WTC11 (cell line): ENCODE results near the gene RCE1. TPM values are rescaled to one million over a fixed set of nuclear protein-coding genes. Genes with fewer than 3 reads are reported as not detected.
A peak's percentile ranks its signal among the peaks of the same experiment; 100 is the strongest.

Experiments
- ATAC-seq: fragments of 200-7000 bp; cut with Tn5 transposase; 2 replicates; pipeline ENCODE4 v1.10.0; 2021; ENCODE audit warnings: mild to moderate bottlenecking, moderate library complexity
- CTCF ChIA-PET: fragments of 300-600 bp; sonication (Branson Sonifier 250); formaldehyde crosslinking; loops from one replicate; lab custom pipeline; 2021; ENCODE audit warnings: antibody characterized with exemption; lab: Charles Lee
- POLR2A ChIA-PET: fragments of 350-600 bp; sonication (Branson Sonifier 250); formaldehyde crosslinking; loops from one replicate; lab custom pipeline; 2021; ENCODE audit warnings: antibody characterized with exemption; lab: Charles Lee
- DNase-seq: peaks from one replicate; pipeline ENCODE4 v3.0.0; 2021; ENCODE audit warnings: low spot score
- H3K27ac Mint-ChIP-seq: 2 replicates; pipeline ENCODE4 v1.8.0; 2021; ENCODE audit warnings: mixed read lengths
- H3K27me3 Mint-ChIP-seq: 2 replicates; pipeline ENCODE4 v1.8.0; 2021; ENCODE audit warnings: low read depth, mild to moderate bottlenecking, moderate library complexity, mixed read lengths
- H3K36me3 Mint-ChIP-seq: 2 replicates; pipeline ENCODE4 v1.8.0; 2021; ENCODE audit warnings: mixed read lengths
- H3K4me1 Mint-ChIP-seq: 2 replicates; pipeline ENCODE4 v1.8.0; 2022; ENCODE audit warnings: mixed read lengths
- H3K4me3 Mint-ChIP-seq: 2 replicates; pipeline ENCODE4 v1.8.0; 2021; ENCODE audit warnings: mild to moderate bottlenecking, moderate library complexity, mixed read lengths
- H3K9me3 Mint-ChIP-seq: 2 replicates; pipeline ENCODE4 v1.8.0; 2021; ENCODE audit warnings: mixed read lengths
- AR ChIP-seq: fragments of 250-450 bp; sonication (Bioruptor Pico); IDR thresholded peaks from 2 replicates; pipeline ENCODE4 v1.9.0; 2021; ENCODE audit warnings: mild to moderate bottlenecking
- ATF2 ChIP-seq: sonication (generic); formaldehyde crosslinking; IDR thresholded peaks from 2 replicates; pipeline ENCODE4 v1.8.1; 2022; ENCODE audit warnings: low read depth, missing genetic modification reagents, borderline replicate concordance
- E2F5 ChIP-seq: sonication (generic); formaldehyde crosslinking; IDR thresholded peaks from 2 replicates; pipeline ENCODE4 v1.8.1; 2022; ENCODE audit warnings: mild to moderate bottlenecking, moderate library complexity, missing genetic modification reagents
- ESRRA ChIP-seq: sonication (generic); formaldehyde crosslinking; IDR thresholded peaks from 2 replicates; pipeline ENCODE4 v1.8.1; 2022; ENCODE audit warnings: mild to moderate bottlenecking, missing genetic modification reagents, borderline replicate concordance
- MAX ChIP-seq: sonication (generic); formaldehyde crosslinking; IDR thresholded peaks from 2 replicates; pipeline ENCODE4 v1.8.0; 2022; ENCODE audit warnings: mild to moderate bottlenecking, missing genetic modification reagents
- TP53 ChIP-seq: sonication (generic); formaldehyde crosslinking; IDR thresholded peaks from 2 replicates; pipeline ENCODE4 v1.8.1; 2023; ENCODE audit warnings: mild to moderate bottlenecking, missing genetic modification reagents
- USF1 ChIP-seq: sonication (generic); formaldehyde crosslinking; IDR thresholded peaks from 2 replicates; pipeline ENCODE4 v1.8.0; 2022; ENCODE audit warnings: mild to moderate bottlenecking, missing genetic modification reagents
- USF2 ChIP-seq: sonication (generic); formaldehyde crosslinking; IDR thresholded peaks from 2 replicates; pipeline ENCODE4 v1.8.1; 2023; ENCODE audit warnings: mild to moderate bottlenecking, missing genetic modification reagents, moderate library complexity
- ZNF232 ChIP-seq: sonication (generic); formaldehyde crosslinking; IDR thresholded peaks from 2 replicates; pipeline ENCODE4 v1.8.0; 2022; ENCODE audit warnings: mild to moderate bottlenecking, missing genetic modification reagents
- ZNF281 ChIP-seq: sonication (generic); formaldehyde crosslinking; IDR thresholded peaks from 2 replicates; pipeline ENCODE4 v1.8.0; 2023; ENCODE audit warnings: mild to moderate bottlenecking, missing genetic modification reagents
- ZNF396 ChIP-seq: fragments of 250-450 bp; sonication (Bioruptor Pico); IDR thresholded peaks from 2 replicates; pipeline ENCODE4 v1.8.0; 2021; ENCODE audit warnings: mild to moderate bottlenecking, moderate library complexity, borderline replicate concordance
- ZSCAN18 ChIP-seq: fragments of 250-450 bp; sonication (Bioruptor Pico); IDR thresholded peaks from 2 replicates; pipeline ENCODE4 v2.1.2; 2022; ENCODE audit warnings: mild to moderate bottlenecking, moderate library complexity
- total RNA-seq: library from RNA; stranded (reverse); gene quantifications from 3 replicates; pipeline ENCODE4 v1.2.3, GENCODE V29; 2021

RCE1 gene
- total RNA-seq, 1 experiment from 2014 or later, result 34.6 TPM

- TF ChIP-seq ATF2 (CRISPR knock-in tag) (no peak), ZNF232 (CRISPR knock-in tag) (no peak), USF1 (peak; percentile 90), E2F5 (CRISPR knock-in tag) (0 out of 2 replicates have a peak, but pooled peaks have one; percentile 15), ZSCAN18 (no peak), ESRRA (CRISPR knock-in tag) (no peak), ZNF281 (CRISPR knock-in tag) (peak; percentile 17; the same call in 1 of the 2 replicates), USF2 (CRISPR knock-in tag) (peak; percentile 92), TP53 (CRISPR knock-in tag) (0 out of 2 replicates have a peak, but pooled peaks have one; percentile 61)
Observed at GRCh38 chr11:66856496-66857233, 13.4 kb downstream of the RCE1 start, which contains the start of gene LRFN4 (continued).

- POLR2A ChIA-PET, result interaction anchor here (0.5 to 2.6 kb wide), 2 partner anchors 15 to 1284 kb away, joined by 3 to 17 read pairs; partner anchors contain the start of gene RCE1
- H3K36me3 Mint-ChIP-seq, result no peaks in the 10 kb centered on the region
- CTCF ChIA-PET, result interaction anchor here (1.0 to 1.6 kb wide), 3 partner anchors 12 to 119 kb away, joined by 3 to 8 read pairs (median 5); no protein-coding TSS in a partner anchor
- no peak; the same call in 1 of the 2 replicates for ATAC-seq
- peak overlapping the region; percentile 19; the same call in 1 of the 2 replicates for H3K27ac Mint-ChIP-seq
- TF ChIP-seq AR (CRISPR knock-in tag) (no peak), MAX (CRISPR knock-in tag) (0 out of 2 replicates have a peak, but pooled peaks have one; percentile 16), ZNF396 (CRISPR knock-in tag) (no peak)
- peak overlapping the region; percentile 73 for H3K4me3 Mint-ChIP-seq
- peaks cover 13% of the 10 kb centered on the region for H3K4me1 Mint-ChIP-seq
- H3K9me3 Mint-ChIP-seq, result no peaks in the 10 kb centered on the region
- no peak for DNase-seq
- no peaks in the 10 kb centered on the region for H3K27me3 Mint-ChIP-seq
Observed at GRCh38 chr11:66857234-66857926, 14.1 kb downstream of the RCE1 start.
